ENCODE measurements around the gene SGO2.

DNA sequence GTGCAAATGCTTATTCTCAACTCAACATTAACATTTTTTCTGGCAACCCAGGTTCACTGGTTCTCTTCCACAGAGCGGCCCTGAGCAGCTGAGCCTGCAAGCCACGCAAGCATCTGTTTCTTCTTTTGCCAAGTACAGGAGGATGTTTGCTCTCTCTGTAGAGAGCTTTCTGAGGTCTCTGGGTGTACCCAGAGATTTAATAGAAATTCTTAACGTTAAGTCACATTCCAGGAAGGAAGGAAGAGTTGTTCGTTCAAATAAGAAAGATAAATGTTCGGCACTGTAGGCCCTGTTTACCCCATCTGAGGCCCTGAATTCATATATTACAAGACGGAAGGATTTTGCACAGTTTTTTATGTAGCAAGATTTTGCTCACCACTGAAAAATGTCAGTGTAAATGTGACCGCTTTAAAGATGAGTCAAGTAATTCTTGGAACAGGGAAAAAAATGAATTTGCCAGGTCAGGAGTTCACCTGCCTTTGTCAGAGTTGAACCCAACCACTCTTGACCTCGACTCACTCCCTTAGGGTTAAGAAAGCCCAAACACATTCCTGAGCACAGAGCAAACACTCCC is 46.2 kb upstream of the SGO2 start:
- TF ChIP-seq, protein P1, sequence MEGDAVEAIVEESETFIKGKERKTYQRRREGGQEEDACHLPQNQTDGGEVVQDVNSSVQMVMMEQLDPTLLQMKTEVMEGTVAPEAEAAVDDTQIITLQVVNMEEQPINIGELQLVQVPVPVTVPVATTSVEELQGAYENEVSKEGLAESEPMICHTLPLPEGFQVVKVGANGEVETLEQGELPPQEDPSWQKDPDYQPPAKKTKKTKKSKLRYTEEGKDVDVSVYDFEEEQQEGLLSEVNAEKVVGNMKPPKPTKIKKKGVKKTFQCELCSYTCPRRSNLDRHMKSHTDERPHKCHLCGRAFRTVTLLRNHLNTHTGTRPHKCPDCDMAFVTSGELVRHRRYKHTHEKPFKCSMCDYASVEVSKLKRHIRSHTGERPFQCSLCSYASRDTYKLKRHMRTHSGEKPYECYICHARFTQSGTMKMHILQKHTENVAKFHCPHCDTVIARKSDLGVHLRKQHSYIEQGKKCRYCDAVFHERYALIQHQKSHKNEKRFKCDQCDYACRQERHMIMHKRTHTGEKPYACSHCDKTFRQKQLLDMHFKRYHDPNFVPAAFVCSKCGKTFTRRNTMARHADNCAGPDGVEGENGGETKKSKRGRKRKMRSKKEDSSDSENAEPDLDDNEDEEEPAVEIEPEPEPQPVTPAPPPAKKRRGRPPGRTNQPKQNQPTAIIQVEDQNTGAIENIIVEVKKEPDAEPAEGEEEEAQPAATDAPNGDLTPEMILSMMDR (IDR thresholded peaks at IDR 0.05): no peak
- no peak for TF ChIP-seq POLR2AphosphoS5 (IDR thresholded peaks at IDR 0.05)
- no peak for TF ChIP-seq EP300 (IDR thresholded peaks at IDR 0.05)
- TF ChIP-seq POLR2A (IDR thresholded peaks at IDR 0.05): no peak
